Measurements from ENCODE around the gene CFAP70.
A peak's percentile ranks its signal among the peaks of the same experiment; 100 is the strongest.

Gene CFAP70

DNA sequence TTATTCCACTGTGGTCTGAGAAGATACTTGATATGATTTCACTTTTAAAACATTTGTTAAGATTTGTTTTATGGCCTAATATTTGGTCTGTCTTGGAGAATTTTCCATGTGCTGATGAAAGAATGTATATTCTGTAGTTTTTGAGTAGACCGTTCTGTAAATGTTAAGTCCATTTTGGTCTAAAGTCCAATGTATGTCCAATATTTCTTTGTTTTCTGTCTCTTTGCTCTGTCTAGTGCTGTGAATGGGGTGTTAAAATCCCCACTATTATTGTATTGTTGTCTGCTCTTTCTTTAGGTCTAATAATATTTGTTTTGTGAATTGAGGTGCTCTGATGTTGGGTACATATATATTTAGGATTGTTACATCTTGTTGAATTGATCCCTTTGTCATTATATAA is 142.9 kb downstream of the CFAP70 start:
- DNase-seq (ENCODE audit: low read depth) = no peak

DNA sequence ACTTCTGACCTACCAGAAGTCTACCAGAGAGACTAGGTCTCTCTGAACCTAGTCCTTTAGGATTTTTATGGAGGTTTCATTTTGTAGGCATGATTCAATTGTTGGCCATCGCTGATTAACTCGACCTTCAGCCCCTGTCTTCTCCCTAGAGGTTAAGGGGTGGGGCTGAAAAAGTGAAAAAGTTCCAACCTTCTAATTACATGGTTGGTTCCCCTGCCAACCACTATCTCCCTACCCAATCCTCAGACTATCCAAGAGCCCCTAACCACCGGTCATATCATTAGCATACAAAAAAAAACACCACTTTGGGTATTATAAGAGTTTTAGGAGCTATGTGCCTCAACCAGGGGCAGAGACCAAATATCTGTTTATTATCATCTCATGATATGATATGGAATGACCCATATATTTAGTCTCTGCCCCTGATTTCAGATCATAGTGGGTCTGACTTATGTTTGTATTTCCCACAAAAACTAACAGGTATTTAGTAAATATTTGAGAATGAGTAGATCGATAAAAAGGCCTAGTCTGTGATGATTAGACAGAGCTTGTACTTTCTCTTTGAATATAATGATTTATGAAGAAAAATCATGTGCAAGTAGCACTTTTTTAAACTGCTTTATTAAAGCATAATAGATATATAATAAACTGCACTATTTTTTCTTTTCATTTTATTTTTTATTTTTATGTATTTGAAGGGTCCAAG is 147.4 kb downstream of the CFAP70 start:
- DNase-seq (ENCODE audit: low read depth) = no peak

DNA sequence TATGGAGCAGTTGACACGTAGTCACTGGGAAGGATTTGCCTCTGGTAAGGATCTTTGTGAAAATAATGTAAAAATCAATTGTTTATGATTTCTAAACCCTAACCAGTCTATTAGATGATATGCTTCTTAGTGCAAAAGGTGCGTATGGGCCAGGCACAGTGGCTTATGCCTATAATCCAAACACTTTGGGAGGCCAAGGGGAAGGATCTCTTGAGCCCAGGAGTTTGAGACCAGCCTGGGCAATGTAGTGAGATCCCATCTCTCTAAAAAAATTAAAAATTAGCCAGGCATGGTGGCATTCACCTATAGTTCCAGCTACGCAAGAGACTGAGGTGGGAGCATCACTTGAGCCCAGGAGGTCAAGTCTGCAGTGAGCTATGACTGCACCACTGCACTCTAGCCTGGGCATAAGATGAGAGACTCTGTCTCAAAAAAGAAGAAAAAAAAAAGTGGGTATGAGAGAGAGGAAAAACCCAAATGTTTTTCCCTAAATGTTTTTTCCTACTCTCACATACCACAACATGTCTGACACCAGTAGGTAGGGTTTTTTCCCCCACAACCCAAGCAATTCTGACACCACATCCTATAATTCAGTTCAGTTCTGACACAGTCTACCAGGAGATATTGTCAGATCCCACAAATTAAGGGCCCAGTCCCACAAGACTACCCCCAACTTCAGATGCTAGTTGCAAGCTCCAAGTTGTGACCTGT is 148.1 kb downstream of the CFAP70 start:
- DNase-seq (ENCODE audit: low read depth) = no peak

DNA sequence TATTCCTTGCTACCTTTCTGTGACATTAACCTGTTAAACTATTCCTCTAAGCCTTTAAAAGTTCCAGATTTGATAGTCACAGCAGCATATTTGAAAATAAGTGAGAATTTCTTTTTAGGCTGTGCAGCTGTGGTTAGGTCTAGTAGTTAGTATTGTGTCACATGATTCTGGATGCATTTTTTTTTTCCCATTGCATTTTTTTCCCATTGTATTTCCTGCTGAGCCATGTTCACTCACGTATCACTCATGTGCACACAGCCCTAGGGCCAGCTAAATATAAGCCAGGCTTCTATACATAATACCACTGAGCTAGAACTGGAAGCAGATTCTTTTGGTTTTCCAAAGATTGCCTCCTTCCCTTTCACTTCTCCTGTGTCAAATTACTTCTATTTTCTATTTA is 149.0 kb downstream of the CFAP70 start:
- peak; percentile 27 for DNase-seq (ENCODE audit: low read depth)

DNA sequence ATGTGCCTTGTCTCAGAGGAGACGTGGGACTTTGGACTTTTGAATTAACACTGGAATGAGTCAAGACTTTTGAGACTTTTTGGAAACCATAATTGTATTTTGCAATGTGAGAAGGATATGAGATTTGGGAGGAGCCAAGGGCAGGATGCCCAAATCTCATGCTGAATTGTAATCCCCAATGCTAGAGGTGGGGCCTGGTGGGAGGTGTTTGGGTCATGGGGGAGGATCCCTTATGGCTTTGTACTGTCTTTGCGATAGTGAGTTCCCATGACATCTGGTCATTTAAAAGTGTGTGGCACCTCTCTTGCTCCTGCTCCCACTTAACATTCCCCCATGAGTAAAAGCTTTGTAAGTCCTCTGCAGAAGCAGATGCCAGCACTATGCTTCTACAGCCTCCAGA is 150.8 kb downstream of the CFAP70 start:
- peak; percentile 21 for DNase-seq (ENCODE audit: low read depth)

DNA sequence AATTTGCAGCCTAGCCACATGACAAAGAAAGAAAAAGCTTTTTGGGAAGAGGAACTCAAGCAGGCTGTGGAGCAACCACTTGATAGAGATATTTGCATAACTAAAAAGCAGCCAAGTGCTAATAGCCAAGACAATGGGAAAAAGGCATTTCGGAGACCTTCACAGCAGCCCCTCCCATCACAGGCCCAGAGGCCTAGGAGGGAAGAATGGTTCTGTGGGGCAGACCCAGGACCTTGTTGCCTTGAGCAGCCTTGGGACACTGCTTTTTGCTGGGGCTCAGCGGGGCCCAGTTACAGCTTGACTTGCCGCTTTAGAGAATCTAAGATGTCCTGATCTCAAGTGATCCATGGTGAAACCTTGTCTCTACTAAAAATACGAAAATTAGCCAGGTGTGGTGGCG is 152.3 kb downstream of the CFAP70 start:
- no peak for DNase-seq (ENCODE audit: low read depth)

DNA sequence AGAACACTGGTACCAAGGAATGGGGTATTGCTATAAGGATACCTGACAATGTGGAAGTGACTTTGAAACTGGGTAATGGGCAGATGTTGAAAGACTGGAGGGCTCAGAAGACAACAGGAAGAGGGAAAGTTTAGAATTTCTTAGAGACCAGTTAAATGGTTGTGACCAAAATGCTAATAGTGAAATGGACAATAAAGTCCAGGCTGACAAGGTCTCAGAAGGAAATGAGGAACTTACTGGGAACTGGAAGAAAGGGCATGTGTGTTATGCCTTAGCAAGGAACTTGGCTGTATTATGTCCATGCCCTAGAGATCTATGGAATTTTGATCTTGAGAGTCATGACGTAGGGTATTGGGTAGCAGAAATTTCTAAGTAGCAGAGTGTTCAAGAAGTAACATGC is 152.8 kb downstream of the CFAP70 start:
- DNase-seq (ENCODE audit: low read depth) = no peak

DNA sequence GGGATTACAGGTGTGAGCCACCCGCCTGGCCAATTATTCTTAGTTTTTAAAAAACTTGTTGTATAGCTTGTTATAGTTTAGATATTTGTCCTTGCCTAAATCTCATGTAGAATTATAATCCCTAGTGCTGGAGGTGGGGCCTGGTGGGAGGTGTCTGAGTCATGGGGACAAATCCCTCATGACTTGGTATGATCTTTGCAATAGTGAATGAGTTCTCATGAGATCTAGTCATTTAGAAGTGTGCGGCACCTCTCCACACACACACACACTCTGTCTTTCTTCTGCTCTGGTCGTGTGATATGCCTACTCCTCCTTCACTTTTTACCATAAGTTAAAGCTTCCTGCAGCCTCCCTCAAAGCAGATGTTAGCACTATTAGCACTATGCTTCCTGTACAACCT is 153.6 kb downstream of the CFAP70 start:
- DNase-seq (ENCODE audit: low read depth) = no peak
